ENCODE measurements around the gene PNPT1. TPM values are rescaled to one million over a fixed set of nuclear protein-coding genes. Genes with fewer than 3 reads are reported as not detected.

PNPT1 gene
- polyA plus RNA-seq, 2 of the 4 experiments (the other 2 are of a cell fraction): 49.6 to 65.9 TPM

GRCh38 chr2:55628931-55629330 is 64.7 kb downstream of the PNPT1 start (continued):
- TF ChIP-seq, protein P1, sequence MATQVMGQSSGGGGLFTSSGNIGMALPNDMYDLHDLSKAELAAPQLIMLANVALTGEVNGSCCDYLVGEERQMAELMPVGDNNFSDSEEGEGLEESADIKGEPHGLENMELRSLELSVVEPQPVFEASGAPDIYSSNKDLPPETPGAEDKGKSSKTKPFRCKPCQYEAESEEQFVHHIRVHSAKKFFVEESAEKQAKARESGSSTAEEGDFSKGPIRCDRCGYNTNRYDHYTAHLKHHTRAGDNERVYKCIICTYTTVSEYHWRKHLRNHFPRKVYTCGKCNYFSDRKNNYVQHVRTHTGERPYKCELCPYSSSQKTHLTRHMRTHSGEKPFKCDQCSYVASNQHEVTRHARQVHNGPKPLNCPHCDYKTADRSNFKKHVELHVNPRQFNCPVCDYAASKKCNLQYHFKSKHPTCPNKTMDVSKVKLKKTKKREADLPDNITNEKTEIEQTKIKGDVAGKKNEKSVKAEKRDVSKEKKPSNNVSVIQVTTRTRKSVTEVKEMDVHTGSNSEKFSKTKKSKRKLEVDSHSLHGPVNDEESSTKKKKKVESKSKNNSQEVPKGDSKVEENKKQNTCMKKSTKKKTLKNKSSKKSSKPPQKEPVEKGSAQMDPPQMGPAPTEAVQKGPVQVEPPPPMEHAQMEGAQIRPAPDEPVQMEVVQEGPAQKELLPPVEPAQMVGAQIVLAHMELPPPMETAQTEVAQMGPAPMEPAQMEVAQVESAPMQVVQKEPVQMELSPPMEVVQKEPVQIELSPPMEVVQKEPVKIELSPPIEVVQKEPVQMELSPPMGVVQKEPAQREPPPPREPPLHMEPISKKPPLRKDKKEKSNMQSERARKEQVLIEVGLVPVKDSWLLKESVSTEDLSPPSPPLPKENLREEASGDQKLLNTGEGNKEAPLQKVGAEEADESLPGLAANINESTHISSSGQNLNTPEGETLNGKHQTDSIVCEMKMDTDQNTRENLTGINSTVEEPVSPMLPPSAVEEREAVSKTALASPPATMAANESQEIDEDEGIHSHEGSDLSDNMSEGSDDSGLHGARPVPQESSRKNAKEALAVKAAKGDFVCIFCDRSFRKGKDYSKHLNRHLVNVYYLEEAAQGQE (IDR thresholded peaks at IDR 0.05): no peak
- no peak for TF ChIP-seq POLR2A (IDR thresholded peaks at IDR 0.05; ENCODE audit: low read length)
- TF ChIP-seq JUNB (IDR thresholded peaks at IDR 0.05): no peak
- no peak for TF ChIP-seq RARB (CRISPR knock-in tag; IDR thresholded peaks at IDR 0.05)
- no peak for TF ChIP-seq FOSL2 (IDR thresholded peaks at IDR 0.05)
- TF ChIP-seq FOSL2 (CRISPR knock-in tag; IDR thresholded peaks at IDR 0.05): no peak
- no peak for TF ChIP-seq CBX2 (IDR thresholded peaks at IDR 0.05; ENCODE audit: borderline replicate concordance, low read depth)
- no peak for TF ChIP-seq RNF2 (IDR thresholded peaks at IDR 0.05; ENCODE audit: borderline replicate concordance, low read depth)

- WGBS (ENCODE audit: missing lambda C conversion rate): 85% methylated on average over 1 of the region's 1 CpG
- no peak for DNase-seq (ENCODE audit: low read depth in 1 of 2, low spot score in 1 of 2)
- Histone ChIP-seq H3K4me3 (no peak overlapping the region), H3K4me2 (no peak overlapping the region), H3K4me1 (no peaks in the 10 kb centered on the region), H3K9me3 (no peaks in the 10 kb centered on the region), H3K27ac (no peak overlapping the region)
- FAIRE-seq: no peak
- CTCF ChIA-PET: no interaction called here
- TF ChIP-seq CHD4 (IDR thresholded peaks at IDR 0.05; ENCODE audit: borderline replicate concordance) (no peak), POLR2A (IDR thresholded peaks at IDR 0.05; ENCODE audit: low read length) (no peak), NFE2L2 (conservative IDR thresholded peaks at IDR 0.05; ENCODE audit: low read length) (no peak), HOXA7 (CRISPR knock-in tag; IDR thresholded peaks at IDR 0.05) (no peak), NR3C1 (IDR thresholded peaks at IDR 0.05) (no peak), EHMT2 (IDR thresholded peaks at IDR 0.05; ENCODE audit: low read depth) (no peak), CBX2 (IDR thresholded peaks at IDR 0.05; ENCODE audit: borderline replicate concordance, low read depth) (no peak), FOSL2 (IDR thresholded peaks at IDR 0.05) (no peak), FOSL2 (CRISPR knock-in tag; IDR thresholded peaks at IDR 0.05) (no peak)
- TF ChIP-seq, protein P2, sequence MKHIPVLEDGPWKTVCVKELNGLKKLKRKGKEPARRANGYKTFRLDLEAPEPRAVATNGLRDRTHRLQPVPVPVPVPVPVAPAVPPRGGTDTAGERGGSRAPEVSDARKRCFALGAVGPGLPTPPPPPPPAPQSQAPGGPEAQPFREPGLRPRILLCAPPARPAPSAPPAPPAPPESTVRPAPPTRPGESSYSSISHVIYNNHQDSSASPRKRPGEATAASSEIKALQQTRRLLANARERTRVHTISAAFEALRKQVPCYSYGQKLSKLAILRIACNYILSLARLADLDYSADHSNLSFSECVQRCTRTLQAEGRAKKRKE (CRISPR knock-in tag; IDR thresholded peaks at IDR 0.05; ENCODE audit: low read depth): no peak
- TF ChIP-seq, protein P3, sequence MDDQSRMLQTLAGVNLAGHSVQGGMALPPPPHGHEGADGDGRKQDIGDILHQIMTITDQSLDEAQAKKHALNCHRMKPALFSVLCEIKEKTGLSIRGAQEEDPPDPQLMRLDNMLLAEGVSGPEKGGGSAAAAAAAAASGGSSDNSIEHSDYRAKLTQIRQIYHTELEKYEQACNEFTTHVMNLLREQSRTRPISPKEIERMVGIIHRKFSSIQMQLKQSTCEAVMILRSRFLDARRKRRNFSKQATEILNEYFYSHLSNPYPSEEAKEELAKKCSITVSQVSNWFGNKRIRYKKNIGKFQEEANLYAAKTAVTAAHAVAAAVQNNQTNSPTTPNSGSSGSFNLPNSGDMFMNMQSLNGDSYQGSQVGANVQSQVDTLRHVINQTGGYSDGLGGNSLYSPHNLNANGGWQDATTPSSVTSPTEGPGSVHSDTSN (IDR thresholded peaks at IDR 0.05): no peak
- POLR2A ChIA-PET: no interaction called here
- ATAC-seq: no peak
Observed at GRCh38 chr2:55627915-55628314, 65.7 kb downstream of the PNPT1 start.

DNA sequence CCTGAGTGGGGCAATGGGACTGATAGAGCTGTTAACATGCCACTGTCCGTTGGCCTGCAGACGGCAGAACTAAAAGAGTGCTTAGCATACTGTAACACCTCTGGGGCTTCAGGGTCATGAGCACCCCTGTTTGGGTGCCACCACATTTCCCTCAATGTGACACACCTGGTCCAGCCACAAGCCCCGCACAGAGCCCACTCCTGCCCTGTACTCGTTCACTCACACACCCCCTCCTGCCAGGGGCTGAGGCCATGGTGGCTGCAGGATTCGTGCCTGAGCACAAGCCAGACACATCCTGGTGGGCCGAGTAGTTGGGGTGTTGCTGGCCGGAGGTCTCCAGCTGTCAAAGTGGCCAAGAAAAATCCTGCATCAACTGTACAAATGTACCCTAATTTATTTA is 71.8 kb downstream of the PNPT1 start:
- peaks cover 13% of the 10 kb centered on the region for H3K4me1 ChIP-seq
- ATAC-seq: no peak
- H3K4me3 ChIP-seq: no peak overlapping the region
- ChIA-PET POLR2A (no interaction called here), CTCF (interaction anchor here (0.6 kb wide), 1 partner anchor 52 kb away, joined by 3 read pairs; no protein-coding TSS in a partner anchor)
- DNase-seq (ENCODE audit: low read depth in 1 of 2, low spot score in 1 of 2): no peak
- no peaks in the 10 kb centered on the region for H3K9me3 ChIP-seq
- no peak overlapping the region for H3K27ac ChIP-seq
- no peak overlapping the region for H3K4me2 ChIP-seq
- no peak for FAIRE-seq
- 86% methylated on average over 7 of the region's 7 CpGs for WGBS (ENCODE audit: missing lambda C conversion rate)
- no peak for TF ChIP-seq CBX2 (IDR thresholded peaks at IDR 0.05; ENCODE audit: borderline replicate concordance, low read depth)
- TF ChIP-seq POLR2AphosphoS2 (conservative IDR thresholded peaks at IDR 0.05; ENCODE audit: low read length): no peak
- TF ChIP-seq, protein P2 (CRISPR knock-in tag; IDR thresholded peaks at IDR 0.05; ENCODE audit: low read depth): no peak
- TF ChIP-seq ZC3H11A (IDR thresholded peaks at IDR 0.05): no peak
- TF ChIP-seq MAFK (IDR thresholded peaks at IDR 0.05; ENCODE audit: partially characterized antibody): no peak
- TF ChIP-seq MYC (IDR thresholded peaks at IDR 0.05; ENCODE audit: borderline replicate concordance, low read length): no peak
- TF ChIP-seq NFE2L2 (conservative IDR thresholded peaks at IDR 0.05; ENCODE audit: low read length): no peak
- no peak for TF ChIP-seq RFX5 (IDR thresholded peaks at IDR 0.05)
- no peak for TF ChIP-seq EHMT2 (IDR thresholded peaks at IDR 0.05; ENCODE audit: low read depth)
- no peak for TF ChIP-seq BHLHE40 (IDR thresholded peaks at IDR 0.05; ENCODE audit: low read depth, low read length)
- no peak for TF ChIP-seq ZNF302 (CRISPR knock-in tag; IDR thresholded peaks at IDR 0.05)
- TF ChIP-seq, protein P1 (IDR thresholded peaks at IDR 0.05): no peak
- TF ChIP-seq FOSL2 (IDR thresholded peaks at IDR 0.05): no peak
- no peak for TF ChIP-seq FOSL2 (CRISPR knock-in tag; IDR thresholded peaks at IDR 0.05)
- no peak for TF ChIP-seq NPAS2 (CRISPR knock-in tag; IDR thresholded peaks at IDR 0.05; ENCODE audit: borderline replicate concordance)
- TF ChIP-seq USF2 (IDR thresholded peaks at IDR 0.05): no peak
- TF ChIP-seq RNF2 (IDR thresholded peaks at IDR 0.05; ENCODE audit: borderline replicate concordance, low read depth): no peak

Measured in A549 (cell line).